ENCODE results near the gene B4GALT4. TPM values are rescaled to one million over a fixed set of nuclear protein-coding genes. Genes with fewer than 3 reads are reported as not detected.

B4GALT4 gene
- total RNA-seq, 3 donors from 2014 or later = 35.0 to 73.9 (median 58.9) TPM

DNA sequence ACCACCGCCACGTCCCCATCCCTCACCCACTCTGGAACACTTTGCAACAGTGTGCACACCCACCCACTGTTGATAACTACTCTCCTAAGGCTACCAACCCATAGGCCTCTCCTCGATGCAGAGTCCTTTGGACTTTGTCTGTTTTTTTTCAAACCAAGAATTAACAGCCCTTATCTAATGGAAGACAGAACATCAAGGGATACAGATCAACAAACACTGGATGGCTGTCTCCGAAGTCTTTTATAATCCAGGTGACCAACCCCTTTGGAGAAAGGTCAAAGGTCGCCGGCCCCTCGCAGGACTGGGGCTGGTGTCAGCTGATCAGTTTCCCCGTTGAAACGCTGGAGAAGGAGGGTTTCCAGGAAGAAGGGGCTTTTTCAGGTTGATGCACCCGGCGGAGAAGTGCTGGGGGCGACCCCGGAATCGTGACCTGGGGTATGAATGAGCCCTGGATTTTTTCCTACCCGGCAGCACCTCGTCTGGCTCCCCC, 532 bp downstream of the B4GALT4 start:
- no peaks in the 10 kb centered on the region for H3K9me3 ChIP-seq
- TF ChIP-seq, protein P1, sequence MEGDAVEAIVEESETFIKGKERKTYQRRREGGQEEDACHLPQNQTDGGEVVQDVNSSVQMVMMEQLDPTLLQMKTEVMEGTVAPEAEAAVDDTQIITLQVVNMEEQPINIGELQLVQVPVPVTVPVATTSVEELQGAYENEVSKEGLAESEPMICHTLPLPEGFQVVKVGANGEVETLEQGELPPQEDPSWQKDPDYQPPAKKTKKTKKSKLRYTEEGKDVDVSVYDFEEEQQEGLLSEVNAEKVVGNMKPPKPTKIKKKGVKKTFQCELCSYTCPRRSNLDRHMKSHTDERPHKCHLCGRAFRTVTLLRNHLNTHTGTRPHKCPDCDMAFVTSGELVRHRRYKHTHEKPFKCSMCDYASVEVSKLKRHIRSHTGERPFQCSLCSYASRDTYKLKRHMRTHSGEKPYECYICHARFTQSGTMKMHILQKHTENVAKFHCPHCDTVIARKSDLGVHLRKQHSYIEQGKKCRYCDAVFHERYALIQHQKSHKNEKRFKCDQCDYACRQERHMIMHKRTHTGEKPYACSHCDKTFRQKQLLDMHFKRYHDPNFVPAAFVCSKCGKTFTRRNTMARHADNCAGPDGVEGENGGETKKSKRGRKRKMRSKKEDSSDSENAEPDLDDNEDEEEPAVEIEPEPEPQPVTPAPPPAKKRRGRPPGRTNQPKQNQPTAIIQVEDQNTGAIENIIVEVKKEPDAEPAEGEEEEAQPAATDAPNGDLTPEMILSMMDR (IDR thresholded peaks at IDR 0.05) = no peak
- H3K4me1 ChIP-seq (ENCODE audit: low read depth) = peaks cover 26% of the 10 kb centered on the region
- peak overlapping the region; percentile 73 for H3K4me3 ChIP-seq
- DNase-seq (peak; percentile 67 to 78 (median 74)), ATAC-seq (peak; percentile 63)
- H3K36me3 ChIP-seq (ENCODE audit: low read depth) = no peaks in the 10 kb centered on the region
- intact Hi-C loops (cut with DNase I, micrococcal nuclease) = no loop called here

DNA sequence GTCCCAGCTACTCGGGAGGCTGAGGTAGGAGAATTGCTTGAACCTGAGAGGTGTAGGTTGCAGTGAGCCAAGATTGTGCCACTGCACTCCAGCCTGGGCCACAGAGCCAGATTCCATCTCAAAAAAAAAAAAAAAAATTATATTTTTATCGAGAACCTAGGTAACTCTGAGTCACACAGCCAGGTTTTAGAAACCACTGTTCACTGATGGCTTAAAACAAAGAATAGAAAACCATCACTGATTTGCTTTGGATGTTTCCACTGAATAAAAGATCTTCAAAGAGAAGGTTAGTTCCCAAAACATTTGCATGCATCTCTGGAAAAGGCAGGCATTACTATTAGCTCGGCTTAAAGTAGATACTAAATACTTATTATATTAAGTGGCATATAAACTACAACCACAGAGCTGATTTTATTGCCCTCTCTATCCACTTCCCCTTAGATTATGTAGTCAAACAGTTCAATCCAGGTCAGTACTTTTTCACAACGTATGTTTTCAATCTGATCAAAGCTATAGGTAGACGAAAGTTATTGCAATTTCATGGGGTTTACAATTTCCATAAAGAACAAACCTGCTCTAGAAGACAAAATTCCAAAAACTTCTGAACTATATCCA, 1.4 kb downstream of the B4GALT4 start:
- TF ChIP-seq, protein P1 (IDR thresholded peaks at IDR 0.05) = no peak
- H3K9me3 ChIP-seq = no peaks in the 10 kb centered on the region
- no peaks in the 10 kb centered on the region for H3K36me3 ChIP-seq (ENCODE audit: low read depth)
- DNase-seq = no peak
- intact Hi-C loops (cut with DNase I, micrococcal nuclease) = no loop called here
- H3K4me3 ChIP-seq = no peak overlapping the region
- ATAC-seq = no peak
- H3K4me1 ChIP-seq (ENCODE audit: low read depth) = peaks cover 26% of the 10 kb centered on the region

DNA sequence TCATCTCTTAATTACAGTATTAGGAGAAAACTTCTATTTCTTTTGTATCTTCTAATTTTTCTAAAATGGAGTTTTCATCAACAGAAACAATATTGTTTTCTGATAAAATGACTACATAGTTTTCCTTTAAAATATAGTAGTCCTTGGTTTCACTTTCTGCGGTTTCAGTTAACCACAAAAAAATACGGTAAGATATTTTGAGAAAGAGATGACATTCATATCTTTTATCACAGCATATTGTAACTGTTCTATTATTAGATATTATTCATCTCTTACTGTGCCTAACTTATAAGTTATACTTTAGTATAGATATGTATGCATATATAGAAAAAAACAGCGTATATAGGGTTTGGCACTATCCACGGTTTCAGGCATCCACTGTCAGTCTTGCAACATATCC, 2.3 kb downstream of the B4GALT4 start:
- H3K4me3 ChIP-seq = no peak overlapping the region
- H3K4me1 ChIP-seq (ENCODE audit: low read depth) = peaks cover 26% of the 10 kb centered on the region
- DNase-seq (no peak), ATAC-seq (no peak)
- TF ChIP-seq, protein P1 (IDR thresholded peaks at IDR 0.05) = no peak
- H3K36me3 ChIP-seq (ENCODE audit: low read depth) = no peaks in the 10 kb centered on the region
- intact Hi-C loops (cut with DNase I, micrococcal nuclease) = no loop called here
- H3K9me3 ChIP-seq = no peaks in the 10 kb centered on the region

DNA sequence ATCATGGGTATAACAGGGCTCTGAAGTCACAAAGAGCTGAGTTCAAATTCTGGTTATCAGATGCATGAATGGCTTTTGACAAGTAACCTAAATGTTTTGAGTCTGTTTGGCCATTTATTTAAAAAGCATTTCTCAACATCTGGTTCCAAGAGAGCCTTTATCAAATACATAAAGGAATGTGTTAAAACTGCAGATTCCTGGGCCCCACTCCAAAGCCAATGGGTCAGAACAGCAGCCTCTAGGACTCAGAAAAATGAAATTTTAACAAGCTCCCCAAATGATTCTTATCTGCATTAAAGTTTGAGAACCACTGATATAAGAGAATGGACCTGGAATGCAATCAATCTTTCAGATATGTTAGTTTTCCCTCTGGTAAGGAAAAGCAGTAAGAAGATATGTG, 3.4 kb downstream of the B4GALT4 start:
- Histone ChIP-seq H3K9me3 (no peaks in the 10 kb centered on the region), H3K4me1 (ENCODE audit: low read depth) (peaks cover 26% of the 10 kb centered on the region), H3K4me3 (no peak overlapping the region), H3K36me3 (ENCODE audit: low read depth) (no peaks in the 10 kb centered on the region)
- ATAC-seq (no peak), DNase-seq (no peak)
- TF ChIP-seq, protein P1 (IDR thresholded peaks at IDR 0.05) = no peak
- intact Hi-C loops (cut with DNase I, micrococcal nuclease) = no loop called here

DNA sequence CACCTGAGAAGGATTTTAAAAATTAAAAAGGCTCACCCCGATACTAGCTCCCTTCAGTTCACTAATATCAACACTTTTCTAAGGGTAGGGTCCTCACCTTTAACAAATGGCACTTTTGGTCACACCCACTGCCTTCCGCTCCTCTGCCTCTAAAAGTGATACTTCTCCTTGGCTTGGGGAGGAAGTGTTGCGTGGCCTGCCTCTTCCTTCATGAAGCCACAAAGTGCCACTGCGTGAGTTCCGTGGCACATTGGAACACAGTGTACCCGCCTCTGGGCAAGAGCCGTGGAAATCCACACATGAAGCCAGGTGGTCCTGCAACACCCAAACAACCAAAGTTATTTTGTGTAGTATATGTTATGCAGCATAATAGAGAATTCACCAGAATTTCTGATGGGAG, 3.9 kb downstream of the B4GALT4 start:
- ATAC-seq (no peak), DNase-seq (no peak)
- intact Hi-C loops (cut with DNase I, micrococcal nuclease) = no loop called here
- no peak overlapping the region for H3K4me3 ChIP-seq
- H3K9me3 ChIP-seq = no peaks in the 10 kb centered on the region
- TF ChIP-seq, protein P1 (IDR thresholded peaks at IDR 0.05) = no peak
- no peaks in the 10 kb centered on the region for H3K36me3 ChIP-seq (ENCODE audit: low read depth)
- peaks cover 26% of the 10 kb centered on the region for H3K4me1 ChIP-seq (ENCODE audit: low read depth)

Measured in mucosa of descending colon (tissue), 3 donors.